Spleen (tissue), 11 donors: ENCODE data around the gene PRKCD. TPM values are rescaled to one million over a fixed set of nuclear protein-coding genes. Genes with fewer than 3 reads are reported as not detected.

Experiments
- DNase-seq: peaks from one replicate; pipeline ENCODE4 v3.0.0-alpha.2; 2020
- H3K27ac ChIP-seq, 8 donors: fragments of 200-600 bp; sonication (generic) in 7 of 8; 1 replicate in 4 of 8; 2 replicates in 4 of 8; pipeline versions ENCODE4 v1.5.0 to v1.8.0; 2016 to 2021; ENCODE audit warnings: inconsistent platforms in 4 of 8, mild to moderate bottlenecking in 4 of 8, moderate library complexity in 1 of 8
- H3K27me3 ChIP-seq, 7 donors: fragments of 200-600 bp; sonication (generic) in 6 of 7; replicated peaks in 1 of 7; 1 replicate in 4 of 7; 2 replicates in 3 of 7; pipeline versions ENCODE4 v1.5.0 to v1.8.0; 2016 to 2021; ENCODE audit warnings: inconsistent platforms in 3 of 7, mild to moderate bottlenecking in 1 of 7
- H3K36me3 ChIP-seq, 6 donors: fragments of 200-600 bp; sonication (generic) in 5 of 6; 1 replicate in 4 of 6; 2 replicates in 2 of 6; pipeline versions ENCODE4 v1.5.0 to v1.8.0; 2016 to 2021; ENCODE audit warnings: inconsistent platforms in 2 of 6
- H3K4me1 ChIP-seq, 6 donors: fragments of 200-600 bp; sonication (generic) in 5 of 6; 1 replicate in 3 of 6; 2 replicates in 3 of 6; pipeline versions ENCODE4 v1.5.0 to v1.8.0; 2016 to 2021; ENCODE audit warnings: inconsistent platforms in 3 of 6
- H3K4me3 ChIP-seq, 8 donors: fragments of 200-600 bp; sonication (generic) in 7 of 8; 1 replicate in 4 of 8; 2 replicates in 4 of 8; pipeline versions ENCODE4 v1.5.0 to v1.8.0; 2016 to 2021; ENCODE audit warnings: inconsistent platforms in 4 of 8, mild to moderate bottlenecking in 4 of 8, moderate library complexity in 2 of 8
- H3K9me3 ChIP-seq, 8 donors: fragments of 200-600 bp; sonication (generic) in 7 of 8; 1 replicate in 4 of 8; 2 replicates in 4 of 8; pipeline versions ENCODE4 v1.5.0 to v1.8.0; 2016 to 2021; ENCODE audit warnings: inconsistent platforms in 4 of 8
- POLR2A ChIP-seq, 3 donors: fragments of 450-650 bp; IDR thresholded peaks; one replicate each; pipeline ENCODE4 v1.5.1; 2017; ENCODE audit warnings: antibody characterized with exemption in 3 of 3, mild to moderate bottlenecking in 1 of 3
- POLR2AphosphoS5 ChIP-seq, 3 donors: sonication (generic); formaldehyde crosslinking; IDR thresholded peaks; one replicate each; pipeline ENCODE4 v1.5.1; 2017; ENCODE audit warnings: antibody characterized with exemption in 3 of 3
- WGBS, 5 donors: extraction: QIAGEN DNeasy Blood & Tissue Kit in 3 of 5; methylation state at CpG; one replicate each; pipeline versions ENCODE4 v1.1.5 to v1.1.7; 2013 to 2018; 5-methylcytosine and 5-hydroxymethylcytosine counted together
- intact Hi-C: fragments of 100-400 bp; cut with DNase I; formaldehyde crosslinking; loops from one replicate; pipeline ENCODE4 v1.15.0; 2023; ENCODE audit warnings: low total_unique reads
- polyA plus RNA-seq, 3 donors: library from polyadenylated mRNA; stranded (reverse); fragments of 200-250 nt; gene quantifications; one replicate each; pipeline ENCODE4 v1.2.1, GENCODE V29; 2013
- total RNA-seq, 7 donors: library from RNA; depleted of rRNA in 3 of 7; stranded (reverse); fragments of >200 nt in 3 of 7; fragmentation: NEBNext Ultra II Directional in 4 of 7; extraction: Animal tissue kit (Norgen Biotek cat#: 25700) in 4 of 7; gene quantifications; one replicate each; pipeline versions ENCODE4 v1.1.0 to v1.2.1, GENCODE V29; 2016 to 2021
- TF ChIP-seq, protein P1 (sequence below), 11 experiments: fragments of 200-600 bp in 7 of 11; fragments of 450-650 bp in 4 of 11; sonication (generic) in 4 of 11; IDR thresholded peaks in 8 of 11; conservative IDR thresholded peaks in 3 of 11; 1 replicate in 7 of 11; 2 replicates in 4 of 11; pipeline versions ENCODE4 v1.4.0 to v1.8.0; 2016 to 2021; ENCODE audit warnings: antibody characterized with exemption in 11 of 11, inconsistent platforms in 4 of 11, mild to moderate bottlenecking in 1 of 11
- donor health status: healthy with polysubstance abuse.
- donor health status: DM: no; HTN: no; CAD: no; lungs with moderate emphysema.
- donor health status: DM: no; HTN: no; CAD: no.
- donor health status: Bipolar disorder and iron deficiency.
- donor health status: healthy.
- donor health status: DM: no; HTN: no; CAD: no.
- donor health status: DM: yes; HTN: yes; CAD: no.

The PRKCD gene
- total and polyA plus RNA-seq, 10 donors: 22.2 to 100 (median 48.5) TPM

- DNase-seq: no peak
- intact Hi-C loops: no loop called here
- no peaks in the 10 kb centered on the region for H3K9me3 ChIP-seq
- H3K4me1 ChIP-seq: peaks cover 67 to 100% (median 99%) of the 10 kb centered on the region in 6 donors
- WGBS, 5 donors: 42 to 76% (median 59%) methylated on average over 15 of the region's 15 CpGs
- TF ChIP-seq POLR2AphosphoS5 (IDR thresholded peaks at IDR 0.05) (no peak), POLR2A (IDR thresholded peaks at IDR 0.05) (no peak)
- TF ChIP-seq, protein P1, sequence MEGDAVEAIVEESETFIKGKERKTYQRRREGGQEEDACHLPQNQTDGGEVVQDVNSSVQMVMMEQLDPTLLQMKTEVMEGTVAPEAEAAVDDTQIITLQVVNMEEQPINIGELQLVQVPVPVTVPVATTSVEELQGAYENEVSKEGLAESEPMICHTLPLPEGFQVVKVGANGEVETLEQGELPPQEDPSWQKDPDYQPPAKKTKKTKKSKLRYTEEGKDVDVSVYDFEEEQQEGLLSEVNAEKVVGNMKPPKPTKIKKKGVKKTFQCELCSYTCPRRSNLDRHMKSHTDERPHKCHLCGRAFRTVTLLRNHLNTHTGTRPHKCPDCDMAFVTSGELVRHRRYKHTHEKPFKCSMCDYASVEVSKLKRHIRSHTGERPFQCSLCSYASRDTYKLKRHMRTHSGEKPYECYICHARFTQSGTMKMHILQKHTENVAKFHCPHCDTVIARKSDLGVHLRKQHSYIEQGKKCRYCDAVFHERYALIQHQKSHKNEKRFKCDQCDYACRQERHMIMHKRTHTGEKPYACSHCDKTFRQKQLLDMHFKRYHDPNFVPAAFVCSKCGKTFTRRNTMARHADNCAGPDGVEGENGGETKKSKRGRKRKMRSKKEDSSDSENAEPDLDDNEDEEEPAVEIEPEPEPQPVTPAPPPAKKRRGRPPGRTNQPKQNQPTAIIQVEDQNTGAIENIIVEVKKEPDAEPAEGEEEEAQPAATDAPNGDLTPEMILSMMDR (IDR thresholded peaks at IDR 0.05 in 8 of 11, conservative IDR thresholded peaks at IDR 0.05 in 3 of 11): no peak
- H3K27ac ChIP-seq: peak overlapping the region; percentile 19 to 98 (median 77)
- H3K4me3 ChIP-seq: peak overlapping the region in 4 of 8 donors; percentile 14 to 56 (median 26)
- H3K36me3 ChIP-seq: peaks cover 0 to 49% (median 0%) of the 10 kb centered on the region in 6 donors
- no peaks in the 10 kb centered on the region for H3K27me3 ChIP-seq
Observed at GRCh38 chr3:53168175-53168923, 7.3 kb downstream of the PRKCD start.

DNA sequence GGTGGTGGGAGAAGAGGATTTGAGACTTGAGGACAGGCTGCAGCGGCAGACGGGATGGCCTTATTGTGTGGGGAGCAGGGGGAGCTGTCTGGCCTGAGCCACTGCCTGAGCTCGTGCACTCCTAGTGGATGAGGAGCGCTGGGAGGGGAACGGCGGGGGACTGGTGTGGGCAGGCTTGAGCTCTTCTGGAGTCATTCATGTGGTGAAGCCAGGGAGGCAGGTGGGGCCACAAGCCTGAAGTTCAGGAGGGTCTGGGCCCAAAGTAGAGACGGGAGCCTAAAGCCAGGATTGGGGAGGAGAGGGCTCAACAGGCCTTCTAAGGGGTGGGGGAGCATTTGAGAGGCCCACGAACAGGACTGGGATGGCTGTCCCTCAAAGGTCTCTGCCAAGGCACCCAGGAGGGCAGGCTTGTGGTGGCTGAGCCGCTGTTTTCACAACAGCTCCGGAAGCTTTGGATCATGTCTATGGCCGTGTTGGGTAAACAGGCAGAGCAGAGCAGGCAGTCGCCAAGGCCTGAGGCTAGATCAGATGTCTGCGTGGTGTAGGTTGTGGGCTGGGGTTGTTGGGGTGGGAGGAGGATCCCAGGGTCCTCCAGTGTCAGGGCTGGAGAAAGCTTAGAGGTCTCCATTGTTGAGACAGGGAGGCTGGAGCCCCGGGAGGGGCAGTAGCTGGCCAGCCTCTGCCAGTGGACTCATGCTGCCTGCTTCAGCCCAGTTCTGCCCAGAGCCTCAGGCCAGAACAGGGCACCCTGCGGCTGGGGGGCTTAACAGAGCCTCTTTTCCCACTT is 8.2 kb downstream of the PRKCD start:
- Histone ChIP-seq H3K27me3 (no peaks in the 10 kb centered on the region), H3K27ac (peak overlapping the region in 7 of 8 donors; percentile 54 to 98 (median 77)), H3K9me3 (no peaks in the 10 kb centered on the region), H3K4me1 (peaks cover 68 to 100% (median 100%) of the 10 kb centered on the region in 6 donors), H3K4me3 (peak overlapping the region in 4 of 8 donors; percentile 14 to 56 (median 26)), H3K36me3 (peaks cover 0 to 55% (median 2%) of the 10 kb centered on the region in 6 donors)
- intact Hi-C loops: no loop called here
- 43 to 77% (median 63%) methylated on average over 13 to 15 of the region's 15 CpGs for WGBS, 5 donors
- TF ChIP-seq POLR2A (IDR thresholded peaks at IDR 0.05): no peak
- TF ChIP-seq, protein P1 (IDR thresholded peaks at IDR 0.05 in 8 of 11, conservative IDR thresholded peaks at IDR 0.05 in 3 of 11): no peak
- TF ChIP-seq POLR2AphosphoS5 (IDR thresholded peaks at IDR 0.05): no peak
- no peak for DNase-seq

- intact Hi-C loops: no loop called here
- DNase-seq: no peak
- peaks cover 72 to 100% (median 100%) of the 10 kb centered on the region in 6 donors for H3K4me1 ChIP-seq
- 68 to 94% (median 77%) methylated on average over 9 of the region's 9 CpGs for WGBS, 5 donors
- H3K4me3 ChIP-seq: peak overlapping the region in 5 of 8 donors; percentile 16 to 56 (median 27)
- H3K36me3 ChIP-seq: peaks cover 0 to 57% (median 2%) of the 10 kb centered on the region in 6 donors
- H3K27me3 ChIP-seq: no peaks in the 10 kb centered on the region
- no peaks in the 10 kb centered on the region for H3K9me3 ChIP-seq
- TF ChIP-seq, protein P1 (IDR thresholded peaks at IDR 0.05 in 8 of 11, conservative IDR thresholded peaks at IDR 0.05 in 3 of 11): no peak
- TF ChIP-seq POLR2AphosphoS5 (IDR thresholded peaks at IDR 0.05) (no peak), POLR2A (IDR thresholded peaks at IDR 0.05) (no peak)
- H3K27ac ChIP-seq: peak overlapping the region in 7 of 8 donors; percentile 54 to 98 (median 77)
Observed at GRCh38 chr3:53169832-53170324, 8.9 kb downstream of the PRKCD start.
